GM12878 (cell line): Measurements from ENCODE around the gene FALEC. TPM values are rescaled to one million over a fixed set of nuclear protein-coding genes. Genes with fewer than 3 reads are reported as not detected.

Experiments used
- ATF7 ChIP-seq: fragments of 450-650 bp; IDR thresholded peaks from 2 replicates; pipeline ENCODE4 v1.6.1; 2016; ENCODE audit warnings: low read depth, mild to moderate bottlenecking
- FOXK2 ChIP-seq: fragments of 450-650 bp; IDR thresholded peaks from 2 replicates; pipeline ENCODE4 v1.6.1; 2017; ENCODE audit warnings: mild to moderate bottlenecking, moderate library complexity
- HCFC1 ChIP-seq: fragments of 150-350 bp; IDR thresholded peaks from 2 replicates; pipeline ENCODE4 v1.6.1; 2014; ENCODE audit warnings: low read length
- HDAC6 ChIP-seq: fragments of 200-600 bp; sonication (generic); IDR thresholded peaks from one replicate; pipeline ENCODE4 v1.8.0; 2017; ENCODE audit warnings: antibody characterized with exemption; ENCODE audit not compliant: unreplicated experiment
- NRF1 ChIP-seq: conservative IDR thresholded peaks from 2 replicates; pipeline ENCODE4 v1.6.1; 2011; ENCODE audit warnings: mild to moderate bottlenecking, low read depth, low read length, improper control_type of control experiment
- PBX3 ChIP-seq: IDR thresholded peaks from 2 replicates; pipeline ENCODE4 v1.6.1; 2011; ENCODE audit warnings: mild to moderate bottlenecking, low read depth, low read length, moderate library complexity; ENCODE audit not compliant: insufficient replicate concordance
- RCOR1 ChIP-seq: conservative IDR thresholded peaks from 2 replicates; pipeline ENCODE4 v1.6.1; 2012; ENCODE audit warnings: low read depth, low read length, improper control_type of control experiment
- STAT3 ChIP-seq: IDR thresholded peaks from 2 replicates; pipeline ENCODE4 v1.6.1; 2011; ENCODE audit warnings: low read depth, low read length, improper control_type of control experiment
- USF2 ChIP-seq: IDR thresholded peaks from 2 replicates; pipeline ENCODE4 v1.6.1; 2011; ENCODE audit warnings: low read depth, low read length, improper control_type of control experiment, borderline replicate concordance
- ZNF384 ChIP-seq: IDR thresholded peaks from 2 replicates; pipeline ENCODE4 v1.6.1; 2012; ENCODE audit warnings: low read depth, mild to moderate bottlenecking, low read length, improper control_type of control experiment, borderline replicate concordance
- polyA plus RNA-seq, 11 experiments: library from polyadenylated mRNA; depleted of rRNA in 4 of 11; unstranded in 6 of 11; stranded (reverse) in 5 of 11; fragments of >200 nt; fragmentation: Nextera tagmentation in 4 of 11; fragmentation: Illumina TruSeq in 1 of 11; extraction: Ambion mirVana in 4 of 11; extraction: Trizol in 1 of 11; gene quantifications; 1 replicate in 1 of 11; 2 replicates in 10 of 11; pipeline versions ENCODE4 v1.2.1 to v1.2.3, GENCODE V29; 2011 to 2016; ENCODE audit warnings: inconsistent platforms in 2 of 11, missing spikeins in 2 of 11, low read depth in 1 of 11
- total RNA-seq, 4 experiments: library from RNA; depleted of rRNA in 3 of 4; stranded (reverse); fragments of >200 nt in 3 of 4; fragmentation: Illumina TruSeq in 1 of 4; extraction: Trizol in 1 of 4; gene quantifications; 2 replicates each; pipeline versions ENCODE4 v1.2.1 to v1.2.3, GENCODE V29; 2013 to 2021
- TF ChIP-seq, protein P1 (sequence below): fragments of 450-650 bp; formaldehyde crosslinking; IDR thresholded peaks from 2 replicates; pipeline ENCODE4 v1.4.0; 2020; ENCODE audit warnings: mild to moderate bottlenecking, moderate library complexity
- TF ChIP-seq, protein P2 (sequence below): IDR thresholded peaks from 2 replicates; pipeline ENCODE4 v1.6.1; 2012; ENCODE audit warnings: improper control_type of control experiment, low read depth, low read length; ENCODE audit not compliant: insufficient replicate concordance
- TF ChIP-seq, protein P3 (sequence below): fragments of 450-650 bp; formaldehyde crosslinking; IDR thresholded peaks from 2 replicates; pipeline ENCODE4 v1.5.0; 2022; ENCODE audit warnings: mild to moderate bottlenecking, missing genetic modification characterization

FALEC gene
- total and polyA plus RNA-seq, 10 of the 15 experiments (the other 5 are each of a cell fraction or from before 2014, with no cell fraction given), result 0.21 to 0.71 (median 0.32) TPM; not detected in 3

DNA sequence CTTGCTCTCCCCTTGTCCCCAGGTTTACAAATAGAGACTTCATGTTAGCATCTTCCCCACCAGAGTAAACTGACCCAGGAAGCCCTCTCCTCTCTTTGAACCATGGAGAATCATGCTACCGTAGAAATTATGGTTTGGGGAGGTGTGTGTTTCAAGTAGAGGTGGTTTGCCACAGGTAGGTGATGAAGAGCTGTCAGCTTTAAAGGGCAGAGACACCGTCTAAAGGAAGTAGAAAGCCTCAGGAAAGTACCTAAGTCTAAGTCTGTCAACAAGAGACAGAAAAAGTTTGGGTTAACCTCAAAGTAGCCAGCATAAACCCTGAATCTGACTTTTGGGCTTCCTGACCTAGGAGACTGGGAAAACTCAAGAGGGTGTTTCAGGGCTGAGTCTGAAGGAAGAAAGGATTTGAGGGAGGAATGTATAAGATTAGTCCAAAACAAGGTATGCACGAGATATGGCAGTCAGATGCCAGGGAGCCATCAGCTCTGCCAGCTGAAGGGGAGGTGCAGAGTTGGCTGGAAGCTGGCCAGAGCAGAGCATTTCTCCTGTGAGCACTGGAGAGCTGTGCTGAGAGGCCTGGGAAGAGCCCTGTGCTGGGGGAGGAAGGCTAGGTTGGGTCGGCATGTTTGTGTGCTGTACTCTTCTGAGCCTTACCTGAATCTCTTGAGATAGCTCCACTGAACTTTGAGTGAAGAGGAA is 47.9 kb downstream of the FALEC start (continued):
- TF ChIP-seq, protein P1, sequence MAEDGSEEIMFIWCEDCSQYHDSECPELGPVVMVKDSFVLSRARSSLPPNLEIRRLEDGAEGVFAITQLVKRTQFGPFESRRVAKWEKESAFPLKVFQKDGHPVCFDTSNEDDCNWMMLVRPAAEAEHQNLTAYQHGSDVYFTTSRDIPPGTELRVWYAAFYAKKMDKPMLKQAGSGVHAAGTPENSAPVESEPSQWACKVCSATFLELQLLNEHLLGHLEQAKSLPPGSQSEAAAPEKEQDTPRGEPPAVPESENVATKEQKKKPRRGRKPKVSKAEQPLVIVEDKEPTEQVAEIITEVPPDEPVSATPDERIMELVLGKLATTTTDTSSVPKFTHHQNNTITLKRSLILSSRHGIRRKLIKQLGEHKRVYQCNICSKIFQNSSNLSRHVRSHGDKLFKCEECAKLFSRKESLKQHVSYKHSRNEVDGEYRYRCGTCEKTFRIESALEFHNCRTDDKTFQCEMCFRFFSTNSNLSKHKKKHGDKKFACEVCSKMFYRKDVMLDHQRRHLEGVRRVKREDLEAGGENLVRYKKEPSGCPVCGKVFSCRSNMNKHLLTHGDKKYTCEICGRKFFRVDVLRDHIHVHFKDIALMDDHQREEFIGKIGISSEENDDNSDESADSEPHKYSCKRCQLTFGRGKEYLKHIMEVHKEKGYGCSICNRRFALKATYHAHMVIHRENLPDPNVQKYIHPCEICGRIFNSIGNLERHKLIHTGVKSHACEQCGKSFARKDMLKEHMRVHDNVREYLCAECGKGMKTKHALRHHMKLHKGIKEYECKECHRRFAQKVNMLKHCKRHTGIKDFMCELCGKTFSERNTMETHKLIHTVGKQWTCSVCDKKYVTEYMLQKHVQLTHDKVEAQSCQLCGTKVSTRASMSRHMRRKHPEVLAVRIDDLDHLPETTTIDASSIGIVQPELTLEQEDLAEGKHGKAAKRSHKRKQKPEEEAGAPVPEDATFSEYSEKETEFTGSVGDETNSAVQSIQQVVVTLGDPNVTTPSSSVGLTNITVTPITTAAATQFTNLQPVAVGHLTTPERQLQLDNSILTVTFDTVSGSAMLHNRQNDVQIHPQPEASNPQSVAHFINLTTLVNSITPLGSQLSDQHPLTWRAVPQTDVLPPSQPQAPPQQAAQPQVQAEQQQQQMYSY (CRISPR knock-in tag), result no peak
- TF ChIP-seq HDAC6, result no peak
- TF ChIP-seq, protein P2, sequence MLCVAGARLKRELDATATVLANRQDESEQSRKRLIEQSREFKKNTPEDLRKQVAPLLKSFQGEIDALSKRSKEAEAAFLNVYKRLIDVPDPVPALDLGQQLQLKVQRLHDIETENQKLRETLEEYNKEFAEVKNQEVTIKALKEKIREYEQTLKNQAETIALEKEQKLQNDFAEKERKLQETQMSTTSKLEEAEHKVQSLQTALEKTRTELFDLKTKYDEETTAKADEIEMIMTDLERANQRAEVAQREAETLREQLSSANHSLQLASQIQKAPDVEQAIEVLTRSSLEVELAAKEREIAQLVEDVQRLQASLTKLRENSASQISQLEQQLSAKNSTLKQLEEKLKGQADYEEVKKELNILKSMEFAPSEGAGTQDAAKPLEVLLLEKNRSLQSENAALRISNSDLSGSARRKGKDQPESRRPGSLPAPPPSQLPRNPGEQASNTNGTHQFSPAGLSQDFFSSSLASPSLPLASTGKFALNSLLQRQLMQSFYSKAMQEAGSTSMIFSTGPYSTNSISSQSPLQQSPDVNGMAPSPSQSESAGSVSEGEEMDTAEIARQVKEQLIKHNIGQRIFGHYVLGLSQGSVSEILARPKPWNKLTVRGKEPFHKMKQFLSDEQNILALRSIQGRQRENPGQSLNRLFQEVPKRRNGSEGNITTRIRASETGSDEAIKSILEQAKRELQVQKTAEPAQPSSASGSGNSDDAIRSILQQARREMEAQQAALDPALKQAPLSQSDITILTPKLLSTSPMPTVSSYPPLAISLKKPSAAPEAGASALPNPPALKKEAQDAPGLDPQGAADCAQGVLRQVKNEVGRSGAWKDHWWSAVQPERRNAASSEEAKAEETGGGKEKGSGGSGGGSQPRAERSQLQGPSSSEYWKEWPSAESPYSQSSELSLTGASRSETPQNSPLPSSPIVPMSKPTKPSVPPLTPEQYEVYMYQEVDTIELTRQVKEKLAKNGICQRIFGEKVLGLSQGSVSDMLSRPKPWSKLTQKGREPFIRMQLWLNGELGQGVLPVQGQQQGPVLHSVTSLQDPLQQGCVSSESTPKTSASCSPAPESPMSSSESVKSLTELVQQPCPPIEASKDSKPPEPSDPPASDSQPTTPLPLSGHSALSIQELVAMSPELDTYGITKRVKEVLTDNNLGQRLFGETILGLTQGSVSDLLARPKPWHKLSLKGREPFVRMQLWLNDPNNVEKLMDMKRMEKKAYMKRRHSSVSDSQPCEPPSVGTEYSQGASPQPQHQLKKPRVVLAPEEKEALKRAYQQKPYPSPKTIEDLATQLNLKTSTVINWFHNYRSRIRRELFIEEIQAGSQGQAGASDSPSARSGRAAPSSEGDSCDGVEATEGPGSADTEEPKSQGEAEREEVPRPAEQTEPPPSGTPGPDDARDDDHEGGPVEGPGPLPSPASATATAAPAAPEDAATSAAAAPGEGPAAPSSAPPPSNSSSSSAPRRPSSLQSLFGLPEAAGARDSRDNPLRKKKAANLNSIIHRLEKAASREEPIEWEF, result no peak
- TF ChIP-seq PBX3, result peak; percentile 72
- no peak for TF ChIP-seq RCOR1
- TF ChIP-seq, protein P3, sequence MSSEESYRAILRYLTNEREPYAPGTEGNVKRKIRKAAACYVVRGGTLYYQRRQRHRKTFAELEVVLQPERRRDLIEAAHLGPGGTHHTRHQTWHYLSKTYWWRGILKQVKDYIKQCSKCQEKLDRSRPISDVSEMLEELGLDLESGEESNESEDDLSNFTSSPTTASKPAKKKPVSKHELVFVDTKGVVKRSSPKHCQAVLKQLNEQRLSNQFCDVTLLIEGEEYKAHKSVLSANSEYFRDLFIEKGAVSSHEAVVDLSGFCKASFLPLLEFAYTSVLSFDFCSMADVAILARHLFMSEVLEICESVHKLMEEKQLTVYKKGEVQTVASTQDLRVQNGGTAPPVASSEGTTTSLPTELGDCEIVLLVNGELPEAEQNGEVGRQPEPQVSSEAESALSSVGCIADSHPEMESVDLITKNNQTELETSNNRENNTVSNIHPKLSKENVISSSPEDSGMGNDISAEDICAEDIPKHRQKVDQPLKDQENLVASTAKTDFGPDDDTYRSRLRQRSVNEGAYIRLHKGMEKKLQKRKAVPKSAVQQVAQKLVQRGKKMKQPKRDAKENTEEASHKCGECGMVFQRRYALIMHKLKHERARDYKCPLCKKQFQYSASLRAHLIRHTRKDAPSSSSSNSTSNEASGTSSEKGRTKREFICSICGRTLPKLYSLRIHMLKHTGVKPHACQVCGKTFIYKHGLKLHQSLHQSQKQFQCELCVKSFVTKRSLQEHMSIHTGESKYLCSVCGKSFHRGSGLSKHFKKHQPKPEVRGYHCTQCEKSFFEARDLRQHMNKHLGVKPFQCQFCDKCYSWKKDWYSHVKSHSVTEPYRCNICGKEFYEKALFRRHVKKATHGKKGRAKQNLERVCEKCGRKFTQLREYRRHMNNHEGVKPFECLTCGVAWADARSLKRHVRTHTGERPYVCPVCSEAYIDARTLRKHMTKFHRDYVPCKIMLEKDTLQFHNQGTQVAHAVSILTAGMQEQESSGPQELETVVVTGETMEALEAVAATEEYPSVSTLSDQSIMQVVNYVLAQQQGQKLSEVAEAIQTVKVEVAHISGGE (CRISPR knock-in tag), result no peak
- TF ChIP-seq FOXK2, result peak; percentile 67
- TF ChIP-seq ZNF384, result no peak
- TF ChIP-seq ATF7, result no peak; the same call in 1 of the 2 replicates
- no peak for TF ChIP-seq HCFC1
- TF ChIP-seq STAT3, result no peak
- TF ChIP-seq USF2, result no peak
- TF ChIP-seq NRF1, result no peak
